GM21576 (cell line): Measurements from ENCODE around the gene DOCK9.

ENCODE experiments used
- ATAC-seq: cut with Tn5 transposase; IDR thresholded peaks from one replicate; pipeline ENCODE4 v1.9.1; 2021; ENCODE audit warnings: mild to moderate bottlenecking, moderate library complexity; ENCODE audit not compliant: unreplicated experiment

DOCK9 gene

DNA sequence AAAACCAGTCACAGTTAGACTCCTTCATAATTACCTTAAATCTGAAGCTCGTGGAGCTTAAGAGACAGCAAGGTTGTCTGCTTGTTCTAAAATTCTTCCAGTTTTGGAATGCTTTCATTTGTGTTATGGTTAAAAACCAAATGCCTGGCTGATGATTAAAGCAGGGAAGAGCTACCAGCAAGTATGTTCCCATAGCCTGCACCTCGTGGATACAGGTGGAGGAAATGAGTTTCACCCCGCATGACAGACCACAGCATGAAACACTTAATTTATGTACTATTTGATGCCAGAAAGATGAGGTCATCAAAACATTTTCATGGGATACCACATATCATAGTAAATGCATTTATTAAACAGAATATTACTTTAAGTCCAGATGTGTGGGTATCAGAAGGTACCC lies 416 bp upstream of the DOCK9 start:
- no peak for ATAC-seq

DNA sequence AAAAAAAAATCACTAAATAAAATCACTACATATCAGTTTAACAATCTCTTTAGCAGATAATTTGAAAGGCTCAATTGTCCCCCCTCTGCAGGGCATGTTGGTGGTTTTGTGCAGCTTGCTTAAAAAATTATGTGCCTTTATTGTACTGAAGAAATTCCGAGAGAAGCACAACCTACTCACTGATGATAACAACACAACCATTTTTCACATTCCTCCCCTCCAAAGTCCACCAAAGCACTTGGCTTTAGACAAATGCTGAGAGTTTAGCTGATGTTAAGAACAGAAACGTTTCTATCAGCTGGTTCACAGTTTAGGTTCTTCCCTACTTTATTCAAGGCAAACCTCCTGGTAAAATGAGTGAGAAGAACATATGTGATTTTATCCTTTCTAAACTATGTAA lies 923 bp downstream of the DOCK9 start:
- no peak for ATAC-seq

DNA sequence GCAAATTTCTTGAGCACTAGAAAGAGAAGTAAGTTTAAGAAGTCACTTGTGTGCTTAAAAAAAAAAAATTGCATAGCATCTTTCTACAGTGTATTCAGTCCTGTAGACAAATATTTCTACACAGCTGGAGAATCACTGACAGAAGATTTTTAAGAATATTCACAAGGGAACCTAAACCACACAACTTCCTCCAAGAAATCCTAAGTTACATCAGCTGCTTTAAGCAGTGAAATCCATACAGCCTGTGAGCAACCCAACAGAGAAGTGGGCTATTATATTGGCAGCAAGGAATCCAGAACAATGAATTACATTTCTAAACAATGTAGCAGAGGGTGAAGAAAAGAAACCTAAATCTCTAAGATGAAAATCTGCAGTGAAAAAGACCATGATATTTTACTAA lies 1.5 kb downstream of the DOCK9 start:
- no peak for ATAC-seq

DNA sequence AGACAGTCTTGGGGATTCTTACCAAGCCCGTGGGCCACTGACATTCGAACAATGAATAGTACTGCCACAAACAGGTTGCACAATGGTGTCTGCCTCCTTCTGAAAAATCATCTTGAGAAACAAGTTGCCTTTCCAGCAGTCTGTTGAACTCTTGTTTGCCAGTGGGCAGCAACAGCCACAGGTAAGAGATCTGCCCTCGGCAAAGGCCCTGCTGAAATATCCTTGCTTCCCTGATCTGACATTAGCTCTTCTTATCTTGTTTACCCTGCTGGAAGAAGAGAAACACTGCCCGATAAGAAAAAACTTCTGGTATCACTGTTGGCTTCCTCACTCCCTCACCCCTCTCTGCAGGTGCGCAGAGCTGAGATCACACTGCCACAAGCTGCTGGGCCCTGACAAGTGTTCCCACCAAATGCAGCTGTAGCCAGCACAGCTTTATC lies 2.0 kb downstream of the DOCK9 start:
- ATAC-seq, result no peak

DNA sequence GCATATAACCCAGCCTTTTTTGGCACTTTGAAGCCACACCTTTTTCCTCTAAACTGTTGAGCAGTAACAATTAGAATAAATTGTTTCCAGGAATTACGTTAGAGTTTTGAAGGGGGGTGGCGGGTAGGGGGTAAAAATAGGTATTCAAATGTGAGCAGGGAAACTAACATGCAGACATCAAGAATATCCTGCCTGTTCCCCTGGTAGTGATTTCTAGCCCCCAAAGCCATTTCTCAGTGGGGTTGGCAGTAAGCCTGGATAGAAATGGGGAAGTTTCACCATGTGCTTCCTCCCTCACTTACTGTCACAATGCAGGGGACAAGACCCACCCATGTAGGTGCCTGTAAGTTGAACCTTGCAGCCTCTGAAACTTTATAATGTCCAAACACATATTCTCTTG lies 3.8 kb downstream of the DOCK9 start:
- ATAC-seq, result no peak

DNA sequence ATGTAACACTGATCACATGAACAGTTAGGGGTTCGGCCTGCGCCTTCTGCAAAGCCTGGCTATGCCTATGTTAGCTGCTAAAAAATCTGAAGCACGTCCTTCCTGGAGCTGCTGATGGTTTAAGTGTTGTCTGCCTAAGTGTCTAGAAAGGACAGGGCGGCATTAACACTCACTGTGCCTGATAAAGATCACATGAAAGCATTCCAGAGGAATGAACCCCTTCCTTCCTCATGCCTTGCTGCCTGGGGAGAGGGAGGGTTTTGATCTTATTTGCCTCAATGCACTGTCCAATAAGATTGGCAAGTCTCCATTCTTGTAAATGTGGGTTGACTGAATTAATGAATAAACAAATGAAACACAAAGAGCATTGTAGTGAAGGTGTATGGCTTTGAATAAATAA lies 5.2 kb downstream of the DOCK9 start:
- ATAC-seq, result no peak

DNA sequence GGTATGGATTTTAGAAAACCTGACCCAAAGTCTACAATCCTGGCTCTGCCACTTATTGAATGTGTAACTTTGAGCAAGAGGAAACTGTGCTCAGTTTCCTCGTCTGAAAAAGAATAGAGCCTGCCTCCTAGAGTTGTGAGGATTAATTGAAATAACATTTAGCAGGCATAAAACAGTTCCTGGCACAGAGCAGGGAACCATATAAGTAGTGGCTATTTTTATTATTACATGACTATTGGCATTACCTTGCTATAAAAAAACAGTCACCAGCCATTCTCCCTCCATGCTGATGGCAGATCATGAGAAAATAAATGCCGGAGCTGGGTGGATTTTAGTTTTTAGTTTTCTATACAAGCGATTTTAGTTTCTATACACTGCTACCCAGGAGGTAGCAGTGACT lies 5.8 kb downstream of the DOCK9 start:
- no peak for ATAC-seq

DNA sequence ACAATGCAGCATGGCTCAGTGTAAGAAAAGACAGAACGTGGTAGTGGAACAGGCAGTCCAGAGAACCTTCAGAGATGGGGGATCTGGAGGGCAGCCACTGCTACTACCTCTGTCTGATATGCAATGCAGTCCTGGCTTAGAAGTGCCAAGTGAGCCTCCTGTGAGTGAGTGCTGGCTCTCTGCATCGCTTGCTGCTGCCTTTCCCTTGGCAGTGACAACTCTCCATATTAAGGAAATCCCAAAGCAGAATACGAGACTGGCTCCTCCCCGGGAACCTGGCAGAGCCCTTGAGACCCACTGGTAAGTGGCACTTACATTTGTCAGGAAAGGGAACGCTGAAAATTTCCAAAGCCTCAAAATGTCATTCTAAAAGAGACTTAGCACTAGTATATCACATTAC lies 7.5 kb downstream of the DOCK9 start:
- no peak for ATAC-seq

DNA sequence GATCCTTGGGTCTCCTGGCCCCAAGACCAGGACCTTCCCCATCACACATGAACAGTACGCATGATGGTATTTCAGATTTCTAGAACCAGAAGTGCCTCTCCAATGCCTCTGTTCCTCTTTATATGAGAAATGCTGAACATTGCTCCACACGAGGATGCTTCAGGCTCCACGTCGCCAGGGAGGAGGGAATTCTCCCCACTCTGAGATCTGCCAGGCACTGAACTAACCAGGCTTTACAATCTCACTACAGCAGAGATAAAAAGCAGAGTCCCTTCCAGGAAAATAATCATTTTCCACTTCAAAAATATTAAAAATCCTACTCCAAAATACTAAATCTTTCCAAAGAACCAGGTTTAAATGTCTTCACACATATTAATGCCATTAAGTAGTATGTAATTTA lies 10.4 kb downstream of the DOCK9 start:
- ATAC-seq, result no peak

DNA sequence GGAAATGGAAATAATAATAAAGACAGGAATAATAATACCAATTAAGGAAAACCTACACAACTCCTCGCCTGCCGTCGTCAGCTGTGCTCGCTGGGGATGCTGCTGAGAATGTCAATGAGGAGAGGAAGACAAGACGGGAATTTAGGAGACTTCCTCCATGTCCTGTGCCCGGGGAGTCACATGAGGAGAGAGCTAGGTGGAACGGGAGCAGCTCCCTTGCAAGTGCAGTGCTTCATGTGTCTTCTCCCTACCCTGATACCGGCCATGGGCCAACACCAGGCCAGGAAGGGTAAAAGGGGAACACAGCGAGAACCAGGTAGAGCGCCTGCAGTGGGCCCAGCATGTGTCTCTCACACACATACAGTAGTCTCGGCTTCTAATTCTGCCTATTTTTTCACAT lies 11.8 kb downstream of the DOCK9 start:
- ATAC-seq, result no peak

DNA sequence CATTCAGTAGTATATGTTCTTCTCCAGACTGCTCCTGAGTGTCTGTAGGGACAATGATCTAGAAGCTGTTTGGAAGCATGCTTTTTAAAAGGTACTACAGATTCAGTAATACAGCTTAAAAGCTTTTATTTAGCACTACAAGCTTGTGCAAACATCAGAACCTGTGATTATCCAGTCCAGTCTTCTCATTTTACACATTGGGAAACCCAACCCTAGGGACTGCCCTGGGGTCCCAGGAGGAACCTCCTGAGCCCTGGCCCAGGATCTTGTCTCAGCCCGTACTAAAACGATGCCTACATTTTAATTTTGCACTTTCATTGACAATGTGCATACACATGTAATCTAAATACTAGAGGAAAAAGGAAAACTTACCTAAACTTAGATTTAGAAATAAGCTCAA lies 12.5 kb downstream of the DOCK9 start:
- ATAC-seq, result no peak

DNA sequence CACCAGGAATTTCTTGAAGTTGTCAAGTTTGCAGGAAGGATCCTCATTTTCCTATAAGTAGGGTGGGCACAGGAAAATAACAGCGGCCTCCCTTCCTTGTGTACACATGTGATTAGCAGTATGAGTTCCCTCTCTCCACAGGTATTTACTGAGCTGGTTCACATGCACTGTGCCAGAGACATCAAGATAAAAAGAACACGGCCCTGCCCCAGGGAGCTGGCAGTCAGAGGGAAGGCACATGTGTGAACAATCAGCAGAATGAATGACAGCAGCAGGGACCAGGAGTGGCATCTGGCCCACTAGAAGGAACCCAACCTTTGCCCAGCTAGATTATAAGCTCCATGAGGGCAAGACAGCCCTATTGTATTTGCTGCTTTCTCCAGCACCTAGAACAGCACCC lies 13.9 kb downstream of the DOCK9 start:
- no peak for ATAC-seq

DNA sequence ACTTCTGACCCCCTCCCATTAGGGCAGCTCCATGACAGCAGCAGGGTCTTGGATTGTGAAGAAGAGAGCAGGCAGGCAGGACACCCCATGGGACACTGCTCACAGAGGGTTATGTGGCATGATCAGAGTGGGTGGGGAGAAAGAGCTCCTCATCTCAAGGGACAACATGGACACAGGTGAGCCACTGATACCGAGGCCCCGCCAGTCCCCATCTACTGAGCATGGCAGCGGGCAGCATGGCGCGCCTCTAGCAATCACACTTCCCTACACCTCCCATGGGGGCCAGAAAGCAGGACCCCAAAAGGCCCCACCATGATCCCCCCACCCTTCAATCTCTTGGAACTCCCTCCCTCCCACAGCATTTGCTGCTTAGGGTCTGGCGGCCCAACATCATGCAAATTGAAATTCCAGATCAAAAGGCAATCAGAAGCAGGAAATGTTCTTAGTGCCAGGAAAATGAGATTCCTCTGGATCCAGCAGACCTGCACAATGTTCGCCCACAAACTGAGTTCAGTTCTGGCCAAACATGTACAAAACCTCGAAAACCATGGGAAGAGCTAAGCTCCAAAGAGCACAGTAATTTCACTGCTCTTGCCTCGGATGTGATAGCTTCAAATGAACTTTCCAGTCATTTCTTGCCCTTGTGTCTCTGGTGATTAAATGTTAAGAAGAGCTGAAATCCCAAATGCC lies 14.8 kb downstream of the DOCK9 start:
- ATAC-seq, result no peak

DNA sequence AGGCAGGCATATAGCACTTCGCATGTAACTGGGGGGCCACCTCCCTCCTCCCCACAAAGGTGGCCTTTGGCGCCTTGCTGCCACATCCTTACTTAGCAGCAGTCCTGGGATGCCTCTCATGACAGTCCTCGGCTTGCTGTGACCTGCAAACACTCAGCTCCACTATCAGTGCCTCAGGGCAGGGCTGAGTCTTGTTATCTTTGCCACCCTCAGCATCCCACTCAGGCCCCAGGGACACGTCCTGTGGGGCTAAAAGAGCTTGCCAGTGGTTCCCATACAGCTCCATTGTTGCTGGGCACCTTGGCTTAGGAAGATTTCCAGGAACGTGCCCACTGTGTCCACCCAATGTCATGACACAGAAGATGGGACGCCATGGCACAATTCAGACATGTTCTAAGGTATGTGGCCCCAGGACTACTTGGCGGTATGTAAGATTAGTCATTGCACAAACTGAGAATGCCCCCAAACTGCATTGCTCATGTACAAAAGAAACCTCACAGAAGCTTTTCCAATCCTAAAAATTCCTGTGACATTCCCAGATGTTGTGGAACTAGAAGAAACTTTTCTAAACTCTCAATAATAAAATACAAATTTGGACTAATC lies 16.3 kb downstream of the DOCK9 start:
- ATAC-seq, result no peak

DNA sequence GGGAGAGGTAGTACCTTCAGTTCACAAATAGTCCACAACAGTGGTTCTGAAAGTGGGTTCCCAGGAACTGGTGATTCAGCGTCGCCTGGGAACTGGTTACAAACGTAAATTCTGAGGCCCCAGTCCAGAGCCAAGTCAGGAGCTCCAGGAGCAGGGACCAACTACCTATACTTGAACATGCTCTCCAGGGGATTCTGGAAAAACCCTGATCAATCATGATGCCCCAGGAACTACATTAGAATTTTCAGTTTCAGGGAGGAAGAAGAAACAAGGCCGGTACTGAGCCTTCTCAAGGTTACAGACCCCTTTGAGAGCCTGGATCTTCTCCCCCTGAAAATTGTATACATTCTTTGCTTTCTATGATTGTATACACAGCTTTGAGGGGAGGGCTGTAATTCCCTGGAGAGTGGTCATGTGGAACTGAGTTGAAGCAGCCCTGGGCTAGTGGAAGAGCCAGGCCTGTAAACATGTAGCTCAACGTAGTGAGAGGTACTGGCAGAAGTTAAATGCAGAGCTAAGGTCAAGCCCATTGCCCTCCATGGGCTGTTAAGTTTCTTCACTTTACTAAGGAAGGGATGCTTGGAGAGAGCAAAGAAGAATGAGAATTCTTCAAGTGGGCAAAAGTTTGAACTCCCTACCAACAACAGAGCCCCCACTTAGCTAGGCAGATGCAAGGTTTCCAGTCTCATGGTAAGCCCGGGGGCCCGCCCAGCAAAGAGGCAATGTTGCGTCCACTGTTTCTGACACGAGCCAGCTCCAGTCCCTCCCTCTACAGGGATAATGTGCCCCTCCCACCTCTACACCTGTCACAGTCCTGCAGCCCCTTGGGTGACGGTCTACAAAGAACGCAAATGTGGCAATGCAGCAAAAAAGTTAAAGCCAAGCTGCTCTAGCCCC lies 17.0 kb downstream of the DOCK9 start:
- ATAC-seq, result no peak

DNA sequence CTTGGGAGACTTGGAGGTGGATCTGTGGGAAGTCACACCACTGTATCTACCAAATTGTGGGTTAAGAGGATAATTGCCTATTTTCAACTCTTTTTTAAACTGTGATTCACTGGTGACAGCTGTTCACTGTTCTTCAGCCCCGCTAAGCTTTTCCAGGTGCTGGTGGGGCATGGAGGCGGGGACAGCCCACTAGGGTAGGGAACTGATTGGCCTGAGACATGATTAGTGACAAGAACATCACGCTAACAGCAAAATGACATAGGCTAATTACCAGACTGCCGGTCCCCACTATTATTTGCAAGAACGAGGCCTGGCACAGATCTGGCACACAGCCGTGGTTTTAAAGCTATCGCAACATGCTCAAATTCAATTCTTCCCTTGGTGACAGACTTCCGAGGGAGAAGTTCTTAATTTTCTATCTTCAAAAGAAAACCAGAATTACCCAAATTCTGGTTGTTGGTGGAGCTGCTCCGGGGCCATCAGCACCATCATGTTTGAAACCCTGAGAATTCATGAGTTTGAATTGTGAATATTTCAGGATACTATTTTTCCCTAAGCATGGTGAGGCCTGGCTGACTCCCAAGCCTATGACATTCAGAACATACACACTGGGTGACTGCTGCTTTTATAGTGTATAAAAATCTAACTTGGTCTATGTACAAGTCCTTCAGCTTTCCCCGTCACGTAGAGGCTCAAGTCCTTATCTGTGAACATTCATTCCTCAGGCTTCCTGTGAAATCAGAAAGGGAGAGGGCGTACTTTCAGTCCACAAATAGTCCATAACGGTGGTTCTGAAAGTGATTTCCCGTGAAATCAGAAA lies 17.9 kb downstream of the DOCK9 start:
- ATAC-seq, result no peak

DNA sequence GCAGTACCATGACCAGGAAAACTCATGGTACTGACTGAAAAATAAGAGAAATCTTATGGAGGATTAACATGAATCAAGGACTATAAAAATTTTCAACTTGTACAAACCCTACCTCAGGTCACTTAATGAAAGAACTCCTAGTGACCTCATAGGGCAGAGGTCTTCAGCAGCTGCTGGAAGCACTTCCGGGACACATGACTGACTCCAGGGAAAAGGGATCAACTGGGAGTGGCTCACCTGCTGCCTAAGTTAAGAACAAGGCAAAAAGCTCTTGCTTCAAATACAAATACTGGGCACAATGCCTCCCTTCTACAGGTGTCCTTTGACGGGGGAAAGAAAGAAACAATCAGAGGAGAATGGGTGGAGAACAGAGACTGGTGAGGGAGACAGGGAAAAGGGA lies 18.6 kb downstream of the DOCK9 start:
- ATAC-seq, result no peak

DNA sequence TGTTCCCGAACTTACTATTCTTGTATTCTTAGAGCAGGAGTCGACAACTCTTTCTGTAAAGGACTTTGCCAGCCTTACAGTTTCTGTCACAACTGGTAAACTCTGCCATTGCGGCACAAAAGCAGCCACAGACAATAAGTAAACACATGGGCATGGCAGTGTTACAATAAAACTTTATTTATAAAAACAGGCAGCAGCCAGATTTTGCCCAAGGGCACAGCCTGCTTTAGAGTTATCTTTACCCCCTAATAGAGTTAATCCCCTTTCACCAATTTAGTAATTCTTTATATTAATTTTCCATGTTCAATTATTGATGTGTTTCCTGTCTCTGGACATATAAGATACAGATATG lies 19.4 kb downstream of the DOCK9 start:
- ATAC-seq, result no peak

DNA sequence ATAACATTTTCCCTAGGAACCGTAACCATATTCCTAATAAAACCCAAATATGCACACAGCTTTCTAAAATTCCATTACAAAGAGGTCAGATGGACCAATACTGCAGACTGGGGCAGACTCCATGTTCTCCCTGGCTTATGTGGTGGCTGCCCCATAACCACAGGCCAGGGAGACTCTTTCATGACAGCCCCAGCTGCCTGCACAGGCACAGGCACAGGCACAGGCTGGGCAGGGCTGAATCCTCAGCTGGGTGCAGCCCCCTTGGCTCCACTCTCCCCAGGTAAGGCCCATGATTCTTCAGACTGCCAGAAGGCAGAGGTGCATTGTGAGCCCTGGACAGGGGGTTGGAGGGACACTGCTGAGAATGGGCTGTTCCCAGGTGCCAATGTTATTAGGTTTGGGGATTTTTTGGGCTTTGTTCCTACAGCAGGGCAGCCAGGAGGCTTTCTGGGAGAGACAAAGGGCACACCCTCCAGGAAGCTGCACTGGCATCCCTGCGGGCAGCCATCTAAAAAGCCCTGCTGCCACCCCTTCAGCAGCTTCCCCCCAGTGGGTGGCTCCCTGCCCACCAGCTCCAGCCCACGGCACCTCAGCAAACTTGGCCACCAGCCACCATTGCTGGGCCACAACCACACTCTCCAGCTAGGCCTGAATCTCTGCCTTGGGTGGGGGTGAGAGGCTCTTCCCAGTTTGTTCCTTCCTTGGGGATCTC lies 20.0 kb downstream of the DOCK9 start:
- no peak for ATAC-seq

DNA sequence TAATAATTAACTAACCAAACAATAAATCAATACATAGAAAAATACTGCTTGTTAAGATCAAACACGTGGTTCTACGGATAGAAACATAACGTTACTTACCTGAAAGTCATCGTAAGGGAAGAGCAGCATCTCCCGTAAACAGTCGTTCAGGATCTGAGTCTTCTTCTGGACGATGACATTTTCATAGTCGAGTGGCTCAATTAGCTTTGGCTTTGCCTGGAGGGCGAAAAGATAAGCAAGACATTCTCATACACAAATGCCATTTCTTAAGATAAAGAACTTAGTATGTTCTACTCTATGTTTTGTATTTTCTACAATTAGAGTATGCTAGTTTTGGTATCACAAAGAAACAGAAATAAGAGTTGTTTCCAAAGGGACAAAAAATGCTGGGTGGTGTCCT lies 22.5 kb downstream of the DOCK9 start:
- ATAC-seq, result no peak

DNA sequence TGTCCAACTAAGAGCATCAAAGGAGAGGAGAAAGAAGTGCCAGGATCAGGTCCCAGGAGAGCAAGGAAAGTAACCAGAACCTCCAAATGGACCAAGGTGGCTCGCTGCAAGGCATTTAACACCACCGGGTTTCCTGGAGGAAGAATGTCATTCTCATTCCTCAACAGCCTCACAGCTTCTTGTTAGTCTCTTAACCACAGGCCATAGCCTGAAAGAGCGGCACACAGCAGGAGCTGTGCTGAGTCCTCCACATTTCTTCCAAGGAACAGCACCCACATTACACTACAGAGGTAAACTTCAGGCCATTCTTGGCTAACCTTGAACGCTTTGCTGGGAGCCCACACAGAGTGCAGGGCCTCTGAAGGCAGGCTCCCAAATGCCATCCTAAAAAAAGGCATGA lies 23.6 kb downstream of the DOCK9 start:
- no peak for ATAC-seq
